MV-4-11 (cell line): ENCODE results near the gene TACC3.

ENCODE experiments used
- DNase-seq: peaks from one replicate; lab custom pipeline; 2025; lab: John Stamatoyannopoulos, UW

The TACC3 gene

GRCh38 chr4:1703867-1704266 is 17.5 kb upstream of the TACC3 start:
- no peak for DNase-seq

- DNase-seq = no peak
These were observed 15.6 kb upstream of the TACC3 start for GRCh38 chr4:1705732-1706131.

- DNase-seq = no peak
These were observed 15.0 kb upstream of the TACC3 start for GRCh38 chr4:1706358-1706757.

GRCh38 chr4:1708581-1708980 is 12.7 kb upstream of the TACC3 start:
- no peak for DNase-seq

- no peak for DNase-seq
These were observed 10.2 kb upstream of the TACC3 start for GRCh38 chr4:1711055-1711570.

GRCh38 chr4:1711571-1712215 is 9.6 kb upstream of the TACC3 start:
- DNase-seq = no peak

GRCh38 chr4:1712216-1713002 is 8.9 kb upstream of the TACC3 start, which contains the start of gene SLBP:
SLBP (minus strand) TSS chr4:1712319; CDS start chr4:1712188, 131 bp downstream.
- peak; percentile 96 for DNase-seq

GRCh38 chr4:1713003-1713851 is 8.1 kb upstream of the TACC3 start:
- no peak for DNase-seq

- no peak for DNase-seq
These were observed 6.9 kb upstream of the TACC3 start for GRCh38 chr4:1714303-1715001.

- DNase-seq = peak; percentile 75
These were observed 6.1 kb upstream of the TACC3 start for GRCh38 chr4:1715002-1715758.

GRCh38 chr4:1716065-1716945 is 5.0 kb upstream of the TACC3 start:
- no peak for DNase-seq

GRCh38 chr4:1717129-1718094 is 3.9 kb upstream of the TACC3 start:
- no peak for DNase-seq

- no peak for DNase-seq
These were observed 3.0 kb upstream of the TACC3 start for GRCh38 chr4:1718095-1718850.

GRCh38 chr4:1720163-1720983 is 948 bp upstream of the TACC3 start:
- DNase-seq = peak; percentile 40

GRCh38 chr4:1721666-1722550 is 587 bp downstream of the TACC3 start:
- DNase-seq = no peak

GRCh38 chr4:1722551-1723118 is 1.3 kb downstream of the TACC3 start:
- peak; percentile 31 for DNase-seq
